Panc1 (cell line): ENCODE measurements around the gene IPO4.
A peak's percentile ranks its signal among the peaks of the same experiment; 100 is the strongest.

Experiments used
- SIN3A ChIP-seq: IDR thresholded peaks from 2 replicates; pipeline ENCODE4 v1.6.1; 2012; ENCODE audit warnings: low read depth, mild to moderate bottlenecking, low read length, moderate library complexity, borderline replicate concordance; ENCODE audit not compliant: insufficient read depth
- TCF7L2 ChIP-seq: IDR thresholded peaks from 2 replicates; pipeline ENCODE4 v1.6.1; 2011; ENCODE audit warnings: mild to moderate bottlenecking, low read depth, low read length, inconsistent platforms
- TF ChIP-seq, protein P1 (sequence below): fragments of 450-650 bp; IDR thresholded peaks from 2 replicates; pipeline ENCODE4 v1.5.1; 2017; ENCODE audit warnings: mild to moderate bottlenecking

DNA sequence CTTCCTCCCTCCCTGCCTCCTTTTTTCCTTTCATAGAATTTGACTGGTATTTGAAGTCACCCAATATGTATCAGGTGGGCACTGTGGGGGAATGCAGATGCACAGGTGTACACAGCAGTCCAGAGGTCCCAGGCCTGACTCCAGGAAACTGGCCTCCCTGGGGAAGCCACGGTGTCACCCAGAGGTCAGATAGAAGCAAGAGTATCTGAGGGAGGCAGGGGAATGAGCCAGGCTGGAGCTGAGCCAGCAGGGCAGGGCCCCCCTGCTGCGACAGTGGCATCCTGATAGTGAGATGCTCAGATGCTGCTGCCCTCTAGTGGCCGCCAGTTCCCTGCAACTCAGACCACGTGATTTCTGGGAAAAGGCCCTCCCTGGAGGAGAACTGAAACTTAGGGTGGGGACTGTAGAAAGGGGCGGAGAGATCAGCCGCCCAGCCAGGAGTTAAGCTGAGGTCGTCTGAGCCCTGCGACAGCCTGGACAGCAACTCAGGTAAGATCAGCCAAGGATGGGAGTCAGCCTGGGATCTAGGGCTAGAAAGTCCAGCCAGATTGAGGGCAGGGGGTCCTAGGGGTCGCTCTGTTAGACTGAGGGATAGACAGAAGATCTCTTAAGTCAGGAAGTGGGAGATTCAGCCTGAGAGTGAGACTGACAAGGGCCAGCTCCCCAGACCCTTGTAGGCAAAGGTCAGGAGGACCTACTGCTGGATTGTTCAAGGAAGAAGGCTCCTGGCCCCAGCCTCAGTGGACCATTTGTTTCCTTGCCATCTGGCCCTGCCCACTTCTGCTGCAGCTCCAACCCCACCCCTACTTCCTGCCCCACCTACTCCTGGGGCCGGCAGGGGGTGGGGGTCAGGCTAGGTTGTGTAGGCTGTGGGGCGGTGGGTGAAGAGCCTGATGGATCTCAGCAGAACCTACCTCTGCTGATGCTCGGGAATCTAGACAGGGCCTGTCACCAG is 27.5 kb downstream of the IPO4 start, which contains the start of gene IRF9:
- TF ChIP-seq, protein P1, sequence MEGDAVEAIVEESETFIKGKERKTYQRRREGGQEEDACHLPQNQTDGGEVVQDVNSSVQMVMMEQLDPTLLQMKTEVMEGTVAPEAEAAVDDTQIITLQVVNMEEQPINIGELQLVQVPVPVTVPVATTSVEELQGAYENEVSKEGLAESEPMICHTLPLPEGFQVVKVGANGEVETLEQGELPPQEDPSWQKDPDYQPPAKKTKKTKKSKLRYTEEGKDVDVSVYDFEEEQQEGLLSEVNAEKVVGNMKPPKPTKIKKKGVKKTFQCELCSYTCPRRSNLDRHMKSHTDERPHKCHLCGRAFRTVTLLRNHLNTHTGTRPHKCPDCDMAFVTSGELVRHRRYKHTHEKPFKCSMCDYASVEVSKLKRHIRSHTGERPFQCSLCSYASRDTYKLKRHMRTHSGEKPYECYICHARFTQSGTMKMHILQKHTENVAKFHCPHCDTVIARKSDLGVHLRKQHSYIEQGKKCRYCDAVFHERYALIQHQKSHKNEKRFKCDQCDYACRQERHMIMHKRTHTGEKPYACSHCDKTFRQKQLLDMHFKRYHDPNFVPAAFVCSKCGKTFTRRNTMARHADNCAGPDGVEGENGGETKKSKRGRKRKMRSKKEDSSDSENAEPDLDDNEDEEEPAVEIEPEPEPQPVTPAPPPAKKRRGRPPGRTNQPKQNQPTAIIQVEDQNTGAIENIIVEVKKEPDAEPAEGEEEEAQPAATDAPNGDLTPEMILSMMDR, result peak; percentile 91
- TF ChIP-seq TCF7L2, result no peak
- TF ChIP-seq SIN3A, result no peak
